B cell (primary cell): ENCODE data around the gene TSPAN31. TPM values are rescaled to one million over a fixed set of nuclear protein-coding genes. Genes with fewer than 3 reads are reported as not detected.

ENCODE experiments used
- ATAC-seq: fragments of 200-7000 bp; cut with Tn5 transposase; one replicate; pipeline ENCODE4 v1.10.0; 2021; ENCODE audit warnings: low read depth, mild to moderate bottlenecking, moderate number of reproducible peaks, moderate library complexity
- CTCF ChIA-PET: fragments of 350-600 bp; sonication (Branson Sonifier 250); formaldehyde crosslinking; loops from one replicate; lab custom pipeline; 2021; ENCODE audit warnings: antibody characterized with exemption, inconsistent platforms; lab: Charles Lee
- POLR2A ChIA-PET: fragments of 350-600 bp; sonication (Branson Sonifier 250); formaldehyde crosslinking; loops from one replicate; lab custom pipeline; 2021; ENCODE audit warnings: antibody characterized with exemption; lab: Charles Lee
- DNase-seq: peaks from one replicate; pipeline ENCODE4 v3.0.0; 2013
- H2AFZ ChIP-seq: 2 replicates; pipeline ENCODE4 v1.6.1; 2012; ENCODE audit warnings: mild to moderate bottlenecking, low read depth, low read length; ENCODE audit not compliant: insufficient read depth, poor library complexity, severe bottlenecking
- H3K27ac ChIP-seq, 2 donors: 1 replicate in 1 of 2; 2 replicates in 1 of 2; pipeline ENCODE4 v1.5.1; 2012 to 2013; ENCODE audit warnings: low read length in 2 of 2, mild to moderate bottlenecking in 2 of 2, moderate library complexity in 1 of 2
- H3K27me3 ChIP-seq, 4 experiments: fragments of 200-600 bp in 1 of 4; sonication (generic) in 1 of 4; replicated peaks in 1 of 4; 1 replicate in 2 of 4; 2 replicates in 2 of 4; pipeline versions ENCODE4 v1.6.1 to v1.7.0; 2013 to 2016; ENCODE audit warnings: low read length in 3 of 4, mild to moderate bottlenecking in 2 of 4, mixed read lengths in 1 of 4, moderate library complexity in 1 of 4; ENCODE audit not compliant: insufficient read depth in 4 of 4, control insufficient read depth in 3 of 4; ENCODE audit errors: control extremely low read depth in 1 of 4
- H3K36me3 ChIP-seq, 2 experiments: replicated peaks in 1 of 2; 1 replicate in 1 of 2; 2 replicates in 1 of 2; pipeline versions ENCODE4 v1.6.1 to v1.7.1; 2013; ENCODE audit warnings: low read length in 1 of 2; ENCODE audit not compliant: insufficient read depth in 2 of 2, control insufficient read depth in 1 of 2; ENCODE audit errors: control extremely low read depth in 1 of 2, extremely low read depth in 1 of 2
- H3K4me1 ChIP-seq, 2 donors: fragments of 200-600 bp in 1 of 2; sonication (generic) in 1 of 2; 1 replicate in 1 of 2; 2 replicates in 1 of 2; pipeline versions ENCODE4 v1.5.1 to v1.6.1; 2013 to 2017; ENCODE audit warnings: low read length in 2 of 2; ENCODE audit not compliant: control insufficient read depth in 2 of 2, insufficient read depth in 2 of 2
- H3K4me2 ChIP-seq: replicated peaks from 2 replicates; pipeline ENCODE3; 2012; ENCODE audit warnings: mild to moderate bottlenecking, low read depth, low read length; ENCODE audit not compliant: poor library complexity, severe bottlenecking
- H3K4me3 ChIP-seq, 5 experiments: fragments of 200-600 bp in 1 of 5; sonication (generic) in 1 of 5; 1 replicate in 3 of 5; 2 replicates in 2 of 5; pipeline versions ENCODE4 v1.5.1 to v1.7.0; 2011 to 2016; ENCODE audit warnings: low read length in 4 of 5, mild to moderate bottlenecking in 4 of 5, low read depth in 2 of 5, control low read depth in 1 of 5, moderate library complexity in 1 of 5; ENCODE audit not compliant: insufficient read depth in 1 of 5; ENCODE audit errors: control extremely low read depth in 1 of 5, extremely low read depth in 1 of 5
- H3K79me2 ChIP-seq: fragments of 200-600 bp; sonication (generic); one replicate; pipeline ENCODE4 v1.6.0; 2016; ENCODE audit warnings: low read length; ENCODE audit not compliant: control insufficient read depth, insufficient read depth
- H3K9ac ChIP-seq: fragments of 200-600 bp; sonication (generic); 2 replicates; pipeline ENCODE4 v1.6.1; 2017; ENCODE audit warnings: mild to moderate bottlenecking, low read length, moderate library complexity
- H3K9me3 ChIP-seq, 3 donors: one replicate each; pipeline versions ENCODE4 v1.6.1 to v1.7.1; 2013; ENCODE audit warnings: low read length in 2 of 3; ENCODE audit not compliant: control insufficient read depth in 2 of 3, insufficient read depth in 1 of 3; ENCODE audit errors: control extremely low read depth in 1 of 3
- H4K20me1 ChIP-seq: 2 replicates; pipeline ENCODE4 v1.6.0; 2012; ENCODE audit warnings: mild to moderate bottlenecking, low read length; ENCODE audit not compliant: insufficient read depth, control insufficient read depth, poor library complexity, severe bottlenecking
- H3K27ac Mint-ChIP-seq: one replicate; pipeline ENCODE4 v1.8.0; 2021; ENCODE audit warnings: mixed read lengths
- H3K27me3 Mint-ChIP-seq: one replicate; pipeline ENCODE4 v1.8.0; 2021; ENCODE audit warnings: mixed read lengths
- H3K4me1 Mint-ChIP-seq: one replicate; pipeline ENCODE4 v1.8.0; 2021; ENCODE audit warnings: mixed read lengths
- H3K4me3 Mint-ChIP-seq: one replicate; pipeline ENCODE4 v1.8.0; 2021; ENCODE audit warnings: mixed read lengths
- H3K9me3 Mint-ChIP-seq: one replicate; pipeline ENCODE4 v1.8.0; 2022; ENCODE audit warnings: mixed read lengths; ENCODE audit not compliant: insufficient read depth
- CTCF ChIP-seq: fragments of 200-600 bp; IDR thresholded peaks from one replicate; pipeline ENCODE4 v1.8.0; 2022; ENCODE audit warnings: antibody characterized with exemption, mild to moderate bottlenecking
- EZH2 ChIP-seq: IDR thresholded peaks from 2 replicates; pipeline ENCODE4 v1.6.1; 2012; ENCODE audit warnings: borderline replicate concordance, low read depth, mild to moderate bottlenecking, moderate library complexity, low read length; ENCODE audit not compliant: insufficient read depth, poor library complexity, severe bottlenecking
- WGBS: methylation state at CpG from one replicate; pipeline ENCODE4 v1.1.5; 2013; ENCODE audit warnings: missing lambda C conversion rate; ENCODE audit not compliant: insufficient coverage; 5-methylcytosine and 5-hydroxymethylcytosine counted together
- intact Hi-C: fragments of 100-400 bp; cut with micrococcal nuclease; formaldehyde crosslinking; loops from one replicate; pipeline ENCODE4 v1.10.0; 2022
- polyA plus RNA-seq: library from polyadenylated mRNA; depleted of rRNA; stranded (reverse); fragments of >200 nt; gene quantifications from 2 replicates; pipeline ENCODE4 v1.2.3, GENCODE V29; 2012
- total RNA-seq, 2 donors: library from RNA; stranded (reverse); fragments of 120-200 nt in 1 of 2; gene quantifications; 1 replicate in 1 of 2; 2 replicates in 1 of 2; pipeline versions ENCODE4 v1.2.3 to v1.2.4, GENCODE V29; 2013 to 2022

TSPAN31 gene
- total and polyA plus RNA-seq, 2 donors (not counting 1 experiment from before 2014, with no cell fraction given), result 24.0 to 29.6 TPM

DNA sequence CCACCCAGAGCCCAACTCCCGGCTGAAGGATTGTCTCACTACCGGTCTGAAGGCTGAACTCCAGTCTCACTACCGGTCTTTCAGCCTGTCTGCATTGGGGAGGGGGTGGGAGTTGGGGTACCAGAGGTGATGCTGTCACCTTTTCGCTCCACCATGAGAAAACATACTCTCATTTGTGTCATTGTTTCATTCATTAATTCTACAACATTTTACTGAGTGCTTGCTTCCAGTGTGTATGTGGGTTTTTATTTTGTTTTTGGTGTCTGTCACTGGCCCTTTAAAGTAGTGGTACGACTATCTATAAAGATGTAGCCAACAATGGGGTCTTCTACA lies 7.8 kb downstream of the TSPAN31 start:
- Histone ChIP-seq H3K27me3 (no peaks in the 10 kb centered on the region), H3K4me2 (peak overlapping the region; percentile 64), H3K4me3 (peak overlapping the region in 4 of 5 experiments; percentile 7 to 27 (median 12)), H3K4me1 (peaks cover 40 to 55% of the 10 kb centered on the region in 2 donors), H3K9ac (peak overlapping the region; percentile 50), H3K36me3 (peaks cover 1 to 37% of the 10 kb centered on the region in 2 experiments), H4K20me1 (peaks cover 16% of the 10 kb centered on the region), H2AFZ (no peak overlapping the region), H3K27ac (peak overlapping the region; percentile 74 to 98), H3K79me2 (peaks cover 24% of the 10 kb centered on the region), H3K9me3 (no peaks in the 10 kb centered on the region)
- POLR2A ChIA-PET, result no interaction called here
- ATAC-seq (no peak), DNase-seq (no peak)
- 6% methylated on average over 3 of the region's 5 CpGs for WGBS
- TF ChIP-seq CTCF (no peak), EZH2 (no peak)
- intact Hi-C loops, result loop anchor here (1.0 to 10.0 kb wide), 10 partner anchors 8 to 1635 kb away; partner anchors contain the start of genes DCTN2, DDIT3, EEF1AKMT3 and GLI1
- H3K27ac Mint-ChIP-seq, result peak overlapping the region; percentile 95
- H3K9me3 Mint-ChIP-seq, result no peaks in the 10 kb centered on the region
- H3K27me3 Mint-ChIP-seq, result no peaks in the 10 kb centered on the region
- CTCF ChIA-PET, result interaction anchor here (0.9 to 1.2 kb wide), 3 partner anchors 11 to 995 kb away, joined by 3 to 9 read pairs (median 3); no protein-coding TSS in a partner anchor
- peaks cover 56% of the 10 kb centered on the region for H3K4me1 Mint-ChIP-seq
- peak overlapping the region; percentile 91 for H3K4me3 Mint-ChIP-seq

DNA sequence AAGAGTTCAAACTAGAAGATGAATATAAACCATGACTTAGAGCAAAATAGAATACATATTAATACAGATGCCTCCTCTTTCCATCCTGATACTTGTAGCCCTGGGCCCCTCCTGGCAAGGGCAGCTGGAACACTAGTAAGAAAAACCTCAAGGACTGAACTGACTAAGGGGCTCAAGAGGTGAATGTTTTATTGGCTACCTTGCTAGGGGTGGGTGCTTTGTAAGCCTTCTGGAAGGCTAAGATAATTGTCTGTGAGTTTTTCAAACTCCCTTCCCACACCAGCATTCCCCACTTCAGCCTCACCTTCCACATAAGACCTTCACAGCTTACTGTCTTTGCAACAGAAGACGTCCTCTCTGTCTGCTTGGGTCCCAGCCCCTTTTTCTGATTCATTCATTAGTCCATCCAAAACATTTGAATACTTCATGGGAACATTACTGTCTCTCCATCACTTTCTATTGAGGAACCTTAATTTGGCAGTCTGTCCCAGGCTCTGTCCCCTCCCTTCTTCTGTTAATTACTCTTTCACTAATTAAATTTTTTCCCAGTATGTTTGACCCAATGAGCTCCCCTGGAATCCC lies 9.0 kb downstream of the TSPAN31 start:
- H3K4me3 ChIP-seq, result no peak overlapping the region
- Mint-ChIP-seq H3K4me3 (peak overlapping the region; percentile 96), H3K27me3 (no peaks in the 10 kb centered on the region), H3K9me3 (no peaks in the 10 kb centered on the region), H3K4me1 (peaks cover 61% of the 10 kb centered on the region), H3K27ac (peak overlapping the region; percentile 95)
- H3K9ac ChIP-seq, result no peak overlapping the region
- H4K20me1 ChIP-seq, result peaks cover 29% of the 10 kb centered on the region
- H3K4me1 ChIP-seq, result peaks cover 40 to 59% of the 10 kb centered on the region in 2 donors
- ATAC-seq (no peak), DNase-seq (peak; percentile 34)
- H2AFZ ChIP-seq, result no peak overlapping the region
- WGBS, result 86% methylated on average over 1 of the region's 1 CpG
- H3K9me3 ChIP-seq, result no peaks in the 10 kb centered on the region
- H3K79me2 ChIP-seq, result peaks cover 36% of the 10 kb centered on the region
- peaks cover 1 to 39% of the 10 kb centered on the region in 2 experiments for H3K36me3 ChIP-seq
- intact Hi-C loops, result loop anchor here (2.0 to 10.0 kb wide), 7 partner anchors 59 to 1637 kb away; partner anchors contain the start of genes DDIT3, GLI1, INHBE and MARS1
- no peaks in the 10 kb centered on the region for H3K27me3 ChIP-seq
- ChIA-PET POLR2A (interaction anchor here (0.6 kb wide), 1 partner anchor 9 kb away, joined by 3 read pairs; the partner anchor contains the start of gene TSPAN31), CTCF (interaction anchor here (0.6 to 1.5 kb wide), 3 partner anchors 9 to 151 kb away, joined by 3 to 5 read pairs (median 5); partner anchors contain the start of genes EEF1AKMT3 and METTL1)
- TF ChIP-seq EZH2, result no peak
- TF ChIP-seq CTCF, result no peak
- peak overlapping the region; percentile 74 to 98 for H3K27ac ChIP-seq
- H3K4me2 ChIP-seq, result peak overlapping the region; percentile 90
